Right renal pelvis (tissue), 4 donors: Measurements from ENCODE around the gene NPS. TPM values are rescaled to one million over a fixed set of nuclear protein-coding genes. Genes with fewer than 3 reads are reported as not detected.

ENCODE experiments used
- polyA plus RNA-seq, 4 donors: library from polyadenylated mRNA; unstranded; fragments of 120-200 nt; gene quantifications; one replicate each; pipeline ENCODE4 v1.2.1, GENCODE V29; 2013; ENCODE audit not compliant: insufficient read length in 4 of 4

NPS gene
- polyA plus RNA-seq, 4 donors = not detected

Other genes starting within 250 kb of the NPS start
- 1 to 10 TPM; 1.2 to 2.3 (median 1.5) TPM for gene FOXI2, start 187.9 kb downstream of the NPS start, polyA plus RNA-seq